Bronchial smooth muscle cell (primary cell): ENCODE results near the gene GIMAP8. TPM values are rescaled to one million over a fixed set of nuclear protein-coding genes. Genes with fewer than 3 reads are reported as not detected.

Source experiments
- total RNA-seq: library from RNA; depleted of rRNA; stranded (reverse); fragments of >200 nt; gene quantifications from 2 replicates; pipeline ENCODE4 v1.2.1, GENCODE V29; 2014

Gene GIMAP8
- under 0.01 TPM in 1 of 2 replicates, not detected in the other for total RNA-seq

DNA sequence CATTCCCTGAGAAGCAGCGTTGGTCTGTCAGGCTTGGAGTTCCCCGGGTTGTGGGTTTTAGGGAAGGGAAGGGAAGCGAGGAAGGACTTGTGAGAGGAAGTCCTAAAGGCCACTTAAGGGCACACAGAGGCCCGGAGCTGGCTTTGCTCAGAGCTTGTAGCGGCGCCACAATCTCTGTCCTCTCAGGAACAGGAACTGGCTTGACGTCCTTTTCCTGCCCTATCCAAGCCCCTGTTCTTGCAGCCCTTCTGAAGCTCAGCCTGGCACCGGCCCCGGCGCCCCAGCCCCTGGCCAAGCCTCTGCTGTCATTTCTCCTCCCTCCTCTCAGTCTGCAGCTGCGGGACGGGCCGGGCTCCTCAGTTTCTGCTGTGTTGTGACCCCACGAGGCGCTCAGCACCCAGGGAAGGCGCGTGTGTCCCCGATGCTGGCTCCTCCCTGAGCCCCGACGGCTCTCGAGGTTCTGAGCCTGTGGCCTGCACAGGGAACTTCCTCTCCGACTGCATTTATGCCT is at the start of gene GIMAP8:
Gene GIMAP8, plus strand, starts transcription at position 140 of the 511 bp plus-strand sequence. CDS start 16,069 bp downstream, outside the sequence.

GRCh38 chr7:150514748-150515222 is 64.4 kb downstream of the GIMAP8 start, which contains the start of gene GIMAP7:
Gene GIMAP7, plus strand, starts transcription at chr7:150514872. Its CDS starts 5,103 bp downstream, at chr7:150519975.

Other genes with a start within 250 kb of the GIMAP8 start
- gene LRRC61, start 127.3 kb upstream of the GIMAP8 start, total RNA-seq = 0.69 and 1.4 TPM in 2 replicates
- gene ACTR3C, start 127.1 kb upstream of the GIMAP8 start, total RNA-seq = 0.26 and 2.0 TPM in 2 replicates
- gene RARRES2, start 109.0 kb upstream of the GIMAP8 start, total RNA-seq = 2.4 and 11.5 TPM in 2 replicates
- 12.5 and 24.4 TPM in 2 replicates for gene REPIN1, start 81.8 kb upstream of the GIMAP8 start, total RNA-seq
- gene ZNF775, start 71.3 kb upstream of the GIMAP8 start, total RNA-seq = 6.8 and 7.1 TPM in 2 replicates
- gene GIMAP7, start 64.2 kb downstream of the GIMAP8 start, total RNA-seq = not detected in 2 replicates
- 0.09 TPM in 1 of 2 replicates, not detected in the other for gene GIMAP4, start 116.8 kb downstream of the GIMAP8 start, total RNA-seq
- not detected in 2 replicates for gene GIMAP6, start 181.8 kb downstream of the GIMAP8 start, total RNA-seq
- gene GIMAP2, start 235.1 kb downstream of the GIMAP8 start, total RNA-seq = under 0.01 and 0.17 TPM in 2 replicates